Left lung (tissue), 10 donors: ENCODE measurements around the gene CCDC27. TPM values are rescaled to one million over a fixed set of nuclear protein-coding genes. Genes with fewer than 3 reads are reported as not detected.

Experiments used
- ATAC-seq: fragments of 200-7000 bp; cut with Tn5 transposase; one replicate; pipeline ENCODE4 v1.9.1; 2020; ENCODE audit warnings: moderate library complexity
- DNase-seq, 4 donors: peaks; one replicate each; pipeline ENCODE4 v3.0.0-alpha.2; 2013 to 2020
- H3K27ac ChIP-seq, 2 donors: fragments of 200-600 bp; sonication (generic) in 1 of 2; one replicate each; pipeline versions ENCODE4 v1.5.0 to v1.8.0; 2020 to 2021
- H3K27me3 ChIP-seq, 2 donors: fragments of 200-600 bp; sonication (generic) in 1 of 2; one replicate each; pipeline versions ENCODE4 v1.5.0 to v1.8.0; 2020 to 2021
- H3K36me3 ChIP-seq, 2 donors: fragments of 200-600 bp; sonication (generic) in 1 of 2; one replicate each; pipeline versions ENCODE4 v1.5.0 to v1.8.0; 2020 to 2021
- H3K4me1 ChIP-seq, 2 donors: fragments of 200-600 bp; one replicate each; pipeline ENCODE4 v1.8.0; 2021
- H3K4me3 ChIP-seq, 2 donors: fragments of 200-600 bp; sonication (generic) in 1 of 2; one replicate each; pipeline versions ENCODE4 v1.5.0 to v1.8.0; 2020 to 2021; ENCODE audit warnings: mild to moderate bottlenecking in 1 of 2
- H3K9me3 ChIP-seq, 2 donors: fragments of 200-600 bp; sonication (generic) in 1 of 2; one replicate each; pipeline versions ENCODE4 v1.5.0 to v1.8.0; 2020 to 2021
- CTCF ChIP-seq, 2 donors: fragments of 200-600 bp; sonication (generic) in 1 of 2; IDR thresholded peaks; one replicate each; pipeline versions ENCODE4 v1.5.0 to v1.8.0; 2021; ENCODE audit warnings: antibody characterized with exemption in 2 of 2
- intact Hi-C, 2 donors: fragments of 100-400 bp; cut with DNase I; formaldehyde crosslinking; loops; one replicate each; pipeline versions ENCODE4 v1.11.2 to v1.14.2; 2022
- polyA plus RNA-seq, 6 donors: library from polyadenylated mRNA; unstranded; fragments of 120-200 nt; gene quantifications; one replicate each; pipeline ENCODE4 v1.2.1, GENCODE V29; 2013; ENCODE audit not compliant: insufficient read length in 6 of 6
- total RNA-seq, 2 donors: library from RNA; stranded (reverse); fragmentation: NEBNext Ultra II Directional; extraction: Animal tissue kit (Norgen Biotek cat#: 25700); gene quantifications; one replicate each; pipeline ENCODE4 v1.2.1, GENCODE V29; 2021
- donor health status: DM: no; HTN: yes; CAD: no.
- donor health status: DM: no; HTN: no; CAD: no.

The CCDC27 gene
- total and polyA plus RNA-seq, 8 donors: 0.17 to 0.31 (median 0.25) TPM; not detected in 2

- Histone ChIP-seq H3K4me1 (no peaks in the 10 kb centered on the region), H3K36me3 (peaks cover 0 to 25% of the 10 kb centered on the region in 2 donors), H3K9me3 (no peaks in the 10 kb centered on the region), H3K4me3 (no peak overlapping the region), H3K27me3 (peaks cover 0 to 68% of the 10 kb centered on the region in 2 donors), H3K27ac (no peak overlapping the region)
- intact Hi-C loops: no loop called here
- no peak for TF ChIP-seq CTCF (IDR thresholded peaks at IDR 0.05)
- DNase-seq: peak in 1 of 4 donors; percentile 54
- ATAC-seq: no peak
These were observed 20.4 kb upstream of the CCDC27 start for GRCh38 chr1:3731583-3732433.

GRCh38 chr1:3732434-3733093, 19.7 kb upstream of the CCDC27 start:
- H3K4me3 ChIP-seq: no peak overlapping the region
- TF ChIP-seq CTCF (IDR thresholded peaks at IDR 0.05): no peak
- H3K36me3 ChIP-seq: peaks cover 0 to 33% of the 10 kb centered on the region in 2 donors
- DNase-seq (peak in 1 of 4 donors; percentile 83), ATAC-seq (no peak)
- no peaks in the 10 kb centered on the region for H3K4me1 ChIP-seq
- H3K9me3 ChIP-seq: no peaks in the 10 kb centered on the region
- no peak overlapping the region for H3K27ac ChIP-seq
- peaks cover 0 to 60% of the 10 kb centered on the region in 2 donors for H3K27me3 ChIP-seq
- intact Hi-C loops: no loop called here

- no peak overlapping the region for H3K4me3 ChIP-seq
- TF ChIP-seq CTCF (IDR thresholded peaks at IDR 0.05): no peak
- ATAC-seq (no peak), DNase-seq (peak in 1 of 4 donors; percentile 76)
- peaks cover 0 to 40% of the 10 kb centered on the region in 2 donors for H3K36me3 ChIP-seq
- H3K4me1 ChIP-seq: no peaks in the 10 kb centered on the region
- H3K9me3 ChIP-seq: no peaks in the 10 kb centered on the region
- no peak overlapping the region for H3K27ac ChIP-seq
- intact Hi-C loops: no loop called here
- peaks cover 0 to 53% of the 10 kb centered on the region in 2 donors for H3K27me3 ChIP-seq
These were observed 19.0 kb upstream of the CCDC27 start for GRCh38 chr1:3733094-3733882.

- H3K27ac ChIP-seq: no peak overlapping the region
- intact Hi-C loops: no loop called here
- DNase-seq: peak in 1 of 4 donors; percentile 75
These were observed 18.2 kb upstream of the CCDC27 start for GRCh38 chr1:3733883-3734589.

More at GRCh38 chr1:3733883-3734589, 18.2 kb upstream of the CCDC27 start:
- H3K4me1 ChIP-seq: no peaks in the 10 kb centered on the region
- ATAC-seq: no peak
- no peaks in the 10 kb centered on the region for H3K9me3 ChIP-seq
- peaks cover 0 to 45% of the 10 kb centered on the region in 2 donors for H3K27me3 ChIP-seq
- no peak overlapping the region for H3K4me3 ChIP-seq
- no peak for TF ChIP-seq CTCF (IDR thresholded peaks at IDR 0.05)
- H3K36me3 ChIP-seq: peaks cover 0 to 48% of the 10 kb centered on the region in 2 donors
